ENCODE results near the gene CPLANE2. TPM values are rescaled to one million over a fixed set of nuclear protein-coding genes. Genes with fewer than 3 reads are reported as not detected.

Gene CPLANE2
- total RNA-seq, 4 donors from 2014 or later, result 6.6 to 45.8 (median 11.0) TPM

DNA sequence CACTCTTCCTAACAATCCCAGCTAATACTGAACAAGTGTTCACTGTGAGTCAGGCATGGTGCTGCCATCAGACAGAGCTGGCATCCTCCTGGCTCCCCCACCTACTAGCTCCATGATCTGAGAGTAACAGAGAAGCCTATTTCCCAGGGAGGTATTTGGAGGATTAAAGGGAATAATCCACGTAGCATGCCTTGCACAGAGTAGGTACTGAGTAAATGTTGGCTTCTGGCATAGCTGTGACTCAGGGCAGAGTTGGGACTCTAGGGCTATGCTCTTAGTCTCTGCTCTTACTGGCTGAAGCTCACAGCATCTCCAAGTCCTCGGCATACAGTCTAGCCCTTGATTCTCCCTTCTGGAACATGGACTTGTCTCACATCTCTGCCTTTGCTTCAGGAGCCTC, 32.8 kb downstream of the CPLANE2 start:
- no peak overlapping the region for H3K4me3 ChIP-seq

GRCh38 chr1:16203550-16203949, 33.4 kb downstream of the CPLANE2 start:
- no peak for TF ChIP-seq POLR2AphosphoS5 (IDR thresholded peaks at IDR 0.05)
- TF ChIP-seq POLR2A (IDR thresholded peaks at IDR 0.05), result no peak
- no peak for TF ChIP-seq EP300 (IDR thresholded peaks at IDR 0.05)
- TF ChIP-seq, protein P1, sequence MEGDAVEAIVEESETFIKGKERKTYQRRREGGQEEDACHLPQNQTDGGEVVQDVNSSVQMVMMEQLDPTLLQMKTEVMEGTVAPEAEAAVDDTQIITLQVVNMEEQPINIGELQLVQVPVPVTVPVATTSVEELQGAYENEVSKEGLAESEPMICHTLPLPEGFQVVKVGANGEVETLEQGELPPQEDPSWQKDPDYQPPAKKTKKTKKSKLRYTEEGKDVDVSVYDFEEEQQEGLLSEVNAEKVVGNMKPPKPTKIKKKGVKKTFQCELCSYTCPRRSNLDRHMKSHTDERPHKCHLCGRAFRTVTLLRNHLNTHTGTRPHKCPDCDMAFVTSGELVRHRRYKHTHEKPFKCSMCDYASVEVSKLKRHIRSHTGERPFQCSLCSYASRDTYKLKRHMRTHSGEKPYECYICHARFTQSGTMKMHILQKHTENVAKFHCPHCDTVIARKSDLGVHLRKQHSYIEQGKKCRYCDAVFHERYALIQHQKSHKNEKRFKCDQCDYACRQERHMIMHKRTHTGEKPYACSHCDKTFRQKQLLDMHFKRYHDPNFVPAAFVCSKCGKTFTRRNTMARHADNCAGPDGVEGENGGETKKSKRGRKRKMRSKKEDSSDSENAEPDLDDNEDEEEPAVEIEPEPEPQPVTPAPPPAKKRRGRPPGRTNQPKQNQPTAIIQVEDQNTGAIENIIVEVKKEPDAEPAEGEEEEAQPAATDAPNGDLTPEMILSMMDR (IDR thresholded peaks at IDR 0.05), result no peak
- no peaks in the 10 kb centered on the region for H3K27me3 ChIP-seq
- no peaks in the 10 kb centered on the region for H3K9me3 ChIP-seq
- H3K27ac ChIP-seq, result no peak overlapping the region
- no peaks in the 10 kb centered on the region for H3K36me3 ChIP-seq
- peaks cover 0 to 32% (median 9%) of the 10 kb centered on the region in 3 donors for H3K4me1 ChIP-seq
- no peak overlapping the region for H3K4me3 ChIP-seq
- WGBS, 2 donors (ENCODE audit: low coverage in 1 of 2), result 82 to 100% methylated on average over 1 to 3 of the region's 3 CpGs
- no peak for ATAC-seq

More for the DNA sequence above, 32.8 kb downstream of the CPLANE2 start:
- H3K27ac ChIP-seq, result no peak overlapping the region
- TF ChIP-seq POLR2AphosphoS5 (IDR thresholded peaks at IDR 0.05) (no peak), EP300 (IDR thresholded peaks at IDR 0.05) (no peak), POLR2A (IDR thresholded peaks at IDR 0.05) (no peak)
- TF ChIP-seq, protein P1 (IDR thresholded peaks at IDR 0.05), result no peak
- WGBS, 2 donors (ENCODE audit: low coverage in 1 of 2), result 100% methylated on average over 1 of the region's 2 CpGs; no CpG with 5 or more reads in 1 of the 2 donors
- no peaks in the 10 kb centered on the region for H3K36me3 ChIP-seq
- H3K4me1 ChIP-seq, result peaks cover 0 to 32% (median 9%) of the 10 kb centered on the region in 3 donors
- ATAC-seq, result no peak
- no peaks in the 10 kb centered on the region for H3K27me3 ChIP-seq
- no peaks in the 10 kb centered on the region for H3K9me3 ChIP-seq

DNA sequence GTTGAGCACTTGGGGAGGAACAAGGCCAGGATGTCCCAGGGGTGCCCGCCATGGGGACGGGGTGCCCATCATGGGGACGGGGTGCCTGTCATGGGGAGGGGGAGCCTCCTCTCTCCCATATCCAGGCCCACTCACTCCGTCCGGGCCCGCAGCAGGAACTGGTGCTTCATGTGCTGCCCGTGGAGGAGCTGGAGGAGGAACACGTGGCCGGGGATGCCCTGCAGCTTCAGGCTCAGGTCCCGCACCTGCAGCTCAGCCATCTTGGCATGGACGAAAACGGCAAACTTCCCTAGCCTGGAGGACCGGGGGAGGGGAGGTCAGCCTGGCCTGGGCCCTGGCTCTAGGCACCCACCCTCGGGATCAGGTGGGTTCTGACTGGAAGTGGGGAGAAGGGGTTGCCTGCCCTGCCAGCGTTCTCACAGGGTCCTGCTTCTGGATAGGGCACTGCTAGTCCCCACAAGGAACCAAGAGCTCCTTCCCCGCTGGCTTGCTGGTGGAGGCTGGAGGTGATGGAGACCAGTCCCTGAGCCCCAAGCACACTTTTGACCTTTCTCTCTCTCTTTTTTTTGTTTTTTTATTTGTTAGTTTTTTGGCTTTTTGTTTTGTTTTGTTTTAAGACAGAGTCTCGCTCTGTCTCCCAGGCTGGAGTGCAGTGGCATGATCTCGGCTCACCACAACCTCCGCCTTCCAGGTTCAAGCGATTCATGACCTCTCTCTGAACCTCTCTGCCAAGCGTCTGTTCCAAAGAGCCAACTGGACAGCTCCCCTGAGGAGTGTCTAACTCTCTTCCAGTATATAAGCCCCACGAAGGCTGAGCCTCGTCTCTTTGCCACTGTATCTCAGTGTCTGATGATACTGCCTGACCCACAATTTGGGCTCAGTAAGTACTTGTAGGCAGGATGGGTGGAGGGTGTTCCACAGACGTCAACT, 34.4 kb downstream of the CPLANE2 start:
- Histone ChIP-seq H3K4me1 (peaks cover 0 to 22% (median 8%) of the 10 kb centered on the region in 3 donors), H3K36me3 (no peaks in the 10 kb centered on the region), H3K9me3 (no peaks in the 10 kb centered on the region), H3K27me3 (no peaks in the 10 kb centered on the region), H3K27ac (no peak overlapping the region), H3K4me3 (no peak overlapping the region)
- 80 to 100% methylated on average over 2 to 9 of the region's 24 CpGs for WGBS, 2 donors (ENCODE audit: low coverage in 1 of 2)
- no peak for ATAC-seq
- TF ChIP-seq POLR2AphosphoS5 (IDR thresholded peaks at IDR 0.05) (no peak), EP300 (IDR thresholded peaks at IDR 0.05) (no peak), POLR2A (IDR thresholded peaks at IDR 0.05) (no peak)
- TF ChIP-seq, protein P1 (IDR thresholded peaks at IDR 0.05), result no peak

GRCh38 chr1:16199700-16200099, 37.3 kb downstream of the CPLANE2 start:
- WGBS, 2 donors (ENCODE audit: low coverage in 1 of 2), result 90 to 93% methylated on average over 2 to 4 of the region's 4 CpGs
- H3K4me3 ChIP-seq, result no peak overlapping the region
- no peaks in the 10 kb centered on the region for H3K9me3 ChIP-seq
- no peak overlapping the region for H3K27ac ChIP-seq
- no peaks in the 10 kb centered on the region for H3K27me3 ChIP-seq
- no peaks in the 10 kb centered on the region for H3K36me3 ChIP-seq
- TF ChIP-seq POLR2A (IDR thresholded peaks at IDR 0.05), result no peak
- no peak for TF ChIP-seq POLR2AphosphoS5 (IDR thresholded peaks at IDR 0.05)
- TF ChIP-seq, protein P1 (IDR thresholded peaks at IDR 0.05), result no peak
- no peak for TF ChIP-seq EP300 (IDR thresholded peaks at IDR 0.05)
- H3K4me1 ChIP-seq, result no peaks in the 10 kb centered on the region
- no peak for ATAC-seq

DNA sequence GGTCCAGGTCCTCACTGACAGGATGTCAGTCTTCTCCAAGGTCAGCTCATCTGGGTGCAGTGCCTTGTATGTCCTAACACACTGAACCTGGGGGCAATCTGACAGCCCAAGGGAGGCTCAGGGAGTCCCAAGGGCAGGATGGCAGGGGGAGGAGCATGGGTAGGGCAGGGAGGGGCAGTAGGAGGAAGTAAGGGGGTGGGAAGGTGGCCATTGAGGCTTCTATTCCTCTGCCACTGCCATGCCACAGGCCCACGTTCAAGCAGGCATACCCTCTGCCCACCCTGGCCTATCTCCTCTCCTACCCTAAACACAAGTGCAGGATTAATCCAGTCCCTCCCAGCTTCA, 37.9 kb downstream of the CPLANE2 start:
- TF ChIP-seq POLR2A (IDR thresholded peaks at IDR 0.05) (no peak), EP300 (IDR thresholded peaks at IDR 0.05) (no peak), POLR2AphosphoS5 (IDR thresholded peaks at IDR 0.05) (no peak)
- TF ChIP-seq, protein P1 (IDR thresholded peaks at IDR 0.05), result no peak
- no peak for ATAC-seq
- WGBS, 2 donors (ENCODE audit: low coverage in 1 of 2), result 54 to 71% methylated on average over 1 of the region's 1 CpG
- H3K9me3 ChIP-seq, result no peaks in the 10 kb centered on the region
- H3K4me1 ChIP-seq, result no peaks in the 10 kb centered on the region
- H3K4me3 ChIP-seq, result no peak overlapping the region
- H3K36me3 ChIP-seq, result no peaks in the 10 kb centered on the region
- H3K27ac ChIP-seq, result no peak overlapping the region
- H3K27me3 ChIP-seq, result no peaks in the 10 kb centered on the region

Data from gastroesophageal sphincter (tissue), 4 donors.